ENCODE results near the gene TBXA2R. TPM values are rescaled to one million over a fixed set of nuclear protein-coding genes. Genes with fewer than 3 reads are reported as not detected.

The TBXA2R gene
- total and polyA plus RNA-seq, 2 of the 8 experiments (the other 6 are each of a cell fraction or from before 2014, with no cell fraction given) = 0.39 to 0.50 TPM

- DNase-seq (ENCODE audit: low read depth in 1 of 2, low spot score in 2 of 2) (no peak), FAIRE-seq (no peak)
- ChIA-PET CTCF (ENCODE audit: partially characterized antibody) (no interaction called here), POLR2A (ENCODE audit: partially characterized antibody) (no interaction called here)
- Histone ChIP-seq H3K27ac (ENCODE audit: low read depth, low read length) (no peak overlapping the region), H3K14ac (ENCODE audit: insufficient read length) (no peak overlapping the region), H3K79me2 (ENCODE audit: control insufficient read depth in 1 of 2, insufficient read depth in 2 of 2, low read length in 2 of 2) (no peaks in the 10 kb centered on the region), H3K23ac (ENCODE audit: insufficient read length) (no peak overlapping the region), H2BK120ac (replicated peaks; ENCODE audit: low read depth, low read length) (no peak overlapping the region), H4K20me1 (replicated peaks in 1 of 2; ENCODE audit: control insufficient read depth in 1 of 2, insufficient read depth in 2 of 2, low read length in 2 of 2) (peaks cover under 1 to 5% of the 10 kb centered on the region in 2 experiments), H2BK5ac (ENCODE audit: low read depth, low read length) (no peak overlapping the region), H3K18ac (ENCODE audit: extremely low read depth, low read length) (no peak overlapping the region), H3K56ac (replicated peaks; ENCODE audit: insufficient read length, low read depth, low read length) (no peak overlapping the region), H3K4me1 (replicated peaks in 1 of 4; ENCODE audit: control insufficient read depth in 3 of 4, insufficient read depth in 4 of 4, low read length in 3 of 4) (no peaks in the 10 kb centered on the region), H3K79me1 (ENCODE audit: low read depth, low read length) (no peaks in the 10 kb centered on the region), H4K91ac (replicated peaks; ENCODE audit: insufficient read length, low read length) (no peak overlapping the region), H4K5ac (ENCODE audit: insufficient read length, low read depth, low read length) (no peak overlapping the region), H2BK15ac (ENCODE audit: low read length) (no peak overlapping the region), H3K9me3 (ENCODE audit: insufficient read depth in 2 of 2, low read depth in 1 of 2, low read length in 1 of 2) (no peaks in the 10 kb centered on the region), H4K8ac (ENCODE audit: extremely low read depth, insufficient read depth, low read length) (peak overlapping the region; percentile 28; the same call in 1 of the 2 replicates), H3K23me2 (ENCODE audit: low read depth, low read length) (no peaks in the 10 kb centered on the region), H2AFZ (ENCODE audit: low read length) (no peak overlapping the region), H3K36me3 (ENCODE audit: control insufficient read depth in 2 of 4, insufficient read depth in 4 of 4, low read length in 3 of 4) (peaks cover 2 to 17% (median 9%) of the 10 kb centered on the region in 4 experiments; a peak in 6 of 8 replicates), H3K9ac (replicated peaks in 1 of 4; ENCODE audit: extremely low read depth in 1 of 4, low read depth in 3 of 4, low read length in 3 of 4) (no peak overlapping the region), H3K4me2 (ENCODE audit: insufficient read depth in 1 of 2, low read depth in 2 of 2, low read length in 2 of 2) (no peak overlapping the region), H2AK5ac (ENCODE audit: low read depth, low read length) (no peak overlapping the region), H2BK20ac (ENCODE audit: low read length) (no peak overlapping the region), H3K4ac (replicated peaks; ENCODE audit: insufficient read length, low read depth, low read length) (no peak overlapping the region), H3K4me3 (ENCODE audit: extremely low read depth in 1 of 4, insufficient read depth in 2 of 4, low read depth in 3 of 4, low read length in 4 of 4) (no peak overlapping the region), H2BK12ac (ENCODE audit: low read depth, low read length) (no peak overlapping the region), H3K27me3 (replicated peaks in 1 of 4; ENCODE audit: control insufficient read depth in 3 of 4, extremely low read depth in 1 of 4, insufficient read depth in 3 of 4, low read length in 3 of 4) (no peaks in the 10 kb centered on the region)
- TF ChIP-seq CREB1 (IDR thresholded peaks at IDR 0.05) (no peak), POLR2AphosphoS5 (IDR thresholded peaks at IDR 0.05; ENCODE audit: low read depth, low read length) (no peak), CTBP2 (IDR thresholded peaks at IDR 0.05; ENCODE audit: borderline replicate concordance, insufficient read depth, insufficient read length, low read length) (no peak), CBX5 (IDR thresholded peaks at IDR 0.05; ENCODE audit: low read depth, low read length) (no peak), BCL11A (IDR thresholded peaks at IDR 0.05; ENCODE audit: low read depth in 2 of 2, low read length in 2 of 2) (no peak), SRF (IDR thresholded peaks at IDR 0.05; ENCODE audit: low read depth, low read length) (no peak), CHD2 (IDR thresholded peaks at IDR 0.05; ENCODE audit: low read length) (no peak), ATF2 (IDR thresholded peaks at IDR 0.05; ENCODE audit: low read length) (no peak), YY1 (IDR thresholded peaks at IDR 0.05; ENCODE audit: low read depth, low read length) (no peak), TBP (IDR thresholded peaks at IDR 0.05; ENCODE audit: low read depth, low read length) (no peak)
- WGBS, 2 experiments (ENCODE audit: extremely low coverage in 1 of 2, insufficient coverage in 1 of 2, insufficient read length in 1 of 2, insufficient replicate concordance in 2 of 2, low coverage in 1 of 2, low lambda C conversion rate in 2 of 2, missing lambda C conversion rate in 1 of 2) = 89% methylated on average over 27 of the region's 28 CpGs; no CpG with 5 or more reads in 1 of the 2 experiments
These were observed 35.0 kb upstream of the TBXA2R start for GRCh38 chr19:3641515-3642269.
